Epithelial cell of esophagus (primary cell): ENCODE data around the gene BAIAP2.
A peak's percentile ranks its signal among the peaks of the same experiment; 100 is the strongest.

Experiments used
- DNase-seq: peaks from one replicate; pipeline ENCODE4 v3.0.0; 2010; ENCODE audit warnings: low read depth
- H3K4me3 ChIP-seq: 2 replicates; pipeline ENCODE4 v1.5.1; 2011; ENCODE audit warnings: mild to moderate bottlenecking, low read length, control low read depth
- CTCF ChIP-seq: IDR thresholded peaks from 2 replicates; pipeline ENCODE4 v1.5.1; 2011; ENCODE audit warnings: low read depth, mild to moderate bottlenecking, low read length, control low read depth, inconsistent platforms; ENCODE audit not compliant: insufficient read depth; ENCODE audit errors: missing control alignments

BAIAP2 gene

GRCh38 chr17:81036197-81036941, 1.4 kb downstream of the BAIAP2 start:
- H3K4me3 ChIP-seq = peak overlapping the region; percentile 81
- peak; percentile 54 for DNase-seq
- TF ChIP-seq CTCF = no peak

- TF ChIP-seq CTCF = no peak
- peak; percentile 91 for DNase-seq
- H3K4me3 ChIP-seq = peak overlapping the region; percentile 81
Observed at GRCh38 chr17:81037026-81037797, 2.3 kb downstream of the BAIAP2 start.

- no peak for DNase-seq
- no peak for TF ChIP-seq CTCF
- peak overlapping the region; percentile 81 for H3K4me3 ChIP-seq
Observed at GRCh38 chr17:81037798-81038733, 3.1 kb downstream of the BAIAP2 start.

GRCh38 chr17:81039096-81039495, 4.1 kb downstream of the BAIAP2 start:
- no peak for DNase-seq
- H3K4me3 ChIP-seq = no peak overlapping the region
- no peak for TF ChIP-seq CTCF

- peak overlapping the region; percentile 19 for H3K4me3 ChIP-seq
- TF ChIP-seq CTCF = no peak
- peak; percentile 72 for DNase-seq
Observed at GRCh38 chr17:81039854-81040758, 5.2 kb downstream of the BAIAP2 start.
